ENCODE measurements around the gene HDAC7.

The HDAC7 gene

DNA sequence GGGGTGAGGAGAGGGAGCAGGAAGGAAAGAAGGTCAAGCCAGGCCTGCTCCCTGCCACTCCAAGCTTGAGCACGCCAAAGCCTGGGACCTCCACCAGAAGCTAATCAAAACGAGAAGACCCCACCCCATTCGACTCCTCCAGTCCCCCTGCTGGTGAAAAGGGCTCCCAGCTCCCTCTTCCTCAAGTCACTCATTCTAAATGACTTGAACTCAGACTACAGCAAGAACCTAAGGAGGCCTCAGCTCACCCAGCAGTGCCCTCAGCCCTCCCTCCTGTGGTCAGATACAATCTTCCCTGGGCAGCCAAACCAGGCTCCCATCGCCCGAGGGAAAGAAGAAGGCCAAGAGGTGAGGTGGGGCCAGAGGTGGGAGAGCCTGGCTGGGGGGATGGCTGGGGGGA, 17.4 kb downstream of the HDAC7 start:
- peaks cover 85% of the 10 kb centered on the region for H3K79me2 ChIP-seq (ENCODE audit: insufficient read depth, low read length)
- H3F3A ChIP-seq (ENCODE audit: low read depth) = no peaks in the 10 kb centered on the region
- no peak overlapping the region for H2AFZ ChIP-seq (ENCODE audit: low read length)
- H3K9me2 ChIP-seq (replicated peaks; ENCODE audit: low read depth, low read length) = no peaks in the 10 kb centered on the region
- peaks cover 31% of the 10 kb centered on the region for H3K4me1 ChIP-seq (ENCODE audit: insufficient read depth, low read length, poor library complexity, severe bottlenecking)
- H3K36me3 ChIP-seq (ENCODE audit: insufficient read depth, low read length) = peaks cover 51% of the 10 kb centered on the region; the same call in 1 of the 2 replicates
- H3K4me2 ChIP-seq (ENCODE audit: low read depth, low read length, poor library complexity, severe bottlenecking) = no peak overlapping the region
- no peaks in the 10 kb centered on the region for H3K9me3 ChIP-seq (ENCODE audit: insufficient read depth, low read depth, low read length)
- TF ChIP-seq, protein P1, sequence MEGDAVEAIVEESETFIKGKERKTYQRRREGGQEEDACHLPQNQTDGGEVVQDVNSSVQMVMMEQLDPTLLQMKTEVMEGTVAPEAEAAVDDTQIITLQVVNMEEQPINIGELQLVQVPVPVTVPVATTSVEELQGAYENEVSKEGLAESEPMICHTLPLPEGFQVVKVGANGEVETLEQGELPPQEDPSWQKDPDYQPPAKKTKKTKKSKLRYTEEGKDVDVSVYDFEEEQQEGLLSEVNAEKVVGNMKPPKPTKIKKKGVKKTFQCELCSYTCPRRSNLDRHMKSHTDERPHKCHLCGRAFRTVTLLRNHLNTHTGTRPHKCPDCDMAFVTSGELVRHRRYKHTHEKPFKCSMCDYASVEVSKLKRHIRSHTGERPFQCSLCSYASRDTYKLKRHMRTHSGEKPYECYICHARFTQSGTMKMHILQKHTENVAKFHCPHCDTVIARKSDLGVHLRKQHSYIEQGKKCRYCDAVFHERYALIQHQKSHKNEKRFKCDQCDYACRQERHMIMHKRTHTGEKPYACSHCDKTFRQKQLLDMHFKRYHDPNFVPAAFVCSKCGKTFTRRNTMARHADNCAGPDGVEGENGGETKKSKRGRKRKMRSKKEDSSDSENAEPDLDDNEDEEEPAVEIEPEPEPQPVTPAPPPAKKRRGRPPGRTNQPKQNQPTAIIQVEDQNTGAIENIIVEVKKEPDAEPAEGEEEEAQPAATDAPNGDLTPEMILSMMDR (conservative IDR thresholded peaks at IDR 0.05; ENCODE audit: low read length) = peak; percentile 57
- no peak for TF ChIP-seq EZH2phosphoT487 (IDR thresholded peaks at IDR 0.05; ENCODE audit: borderline replicate concordance)
- H4K20me1 ChIP-seq (ENCODE audit: insufficient read depth, low read length, poor library complexity, severe bottlenecking) = peaks cover 59% of the 10 kb centered on the region
- H3K4me3 ChIP-seq (ENCODE audit: low read length, poor library complexity, severe bottlenecking) = no peak overlapping the region
- H3K9ac ChIP-seq (ENCODE audit: low read depth, low read length, poor library complexity, severe bottlenecking) = peak overlapping the region; percentile 46
- H3K27me3 ChIP-seq (ENCODE audit: insufficient read depth, low read length, poor library complexity, severe bottlenecking) = no peaks in the 10 kb centered on the region

DNA sequence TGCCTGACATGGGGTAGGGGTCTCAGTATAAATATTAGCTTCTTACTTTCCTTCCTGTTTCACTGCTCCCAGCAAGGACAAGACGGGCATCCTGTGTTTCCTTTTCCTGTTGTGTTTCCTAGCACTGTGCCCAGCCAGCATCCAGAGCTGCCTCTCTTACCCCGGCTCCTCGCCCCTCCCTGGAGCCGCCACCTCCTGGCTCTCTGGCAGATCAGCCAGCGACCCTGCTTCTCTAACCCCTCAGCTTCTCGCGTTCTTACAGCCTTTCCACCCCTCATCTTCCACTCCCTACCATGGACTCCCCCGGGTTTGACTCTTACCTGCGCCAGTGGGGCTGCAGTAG, 17.8 kb downstream of the HDAC7 start:
- peaks cover 81% of the 10 kb centered on the region for H3K79me2 ChIP-seq (ENCODE audit: insufficient read depth, low read length)
- no peaks in the 10 kb centered on the region for H3K9me3 ChIP-seq (ENCODE audit: insufficient read depth, low read depth, low read length)
- peaks cover 27% of the 10 kb centered on the region for H3K4me1 ChIP-seq (ENCODE audit: insufficient read depth, low read length, poor library complexity, severe bottlenecking)
- H3K9me2 ChIP-seq (replicated peaks; ENCODE audit: low read depth, low read length) = no peaks in the 10 kb centered on the region
- H2AFZ ChIP-seq (ENCODE audit: low read length) = no peak overlapping the region
- H3F3A ChIP-seq (ENCODE audit: low read depth) = no peaks in the 10 kb centered on the region
- H3K9ac ChIP-seq (ENCODE audit: low read depth, low read length, poor library complexity, severe bottlenecking) = no peak overlapping the region
- peaks cover 56% of the 10 kb centered on the region for H4K20me1 ChIP-seq (ENCODE audit: insufficient read depth, low read length, poor library complexity, severe bottlenecking)
- H3K4me3 ChIP-seq (ENCODE audit: low read length, poor library complexity, severe bottlenecking) = no peak overlapping the region
- no peaks in the 10 kb centered on the region for H3K27me3 ChIP-seq (ENCODE audit: insufficient read depth, low read length, poor library complexity, severe bottlenecking)
- peaks cover 55% of the 10 kb centered on the region; the same call in 1 of the 2 replicates for H3K36me3 ChIP-seq (ENCODE audit: insufficient read depth, low read length)
- no peak for TF ChIP-seq EZH2phosphoT487 (IDR thresholded peaks at IDR 0.05; ENCODE audit: borderline replicate concordance)
- TF ChIP-seq, protein P1 (conservative IDR thresholded peaks at IDR 0.05; ENCODE audit: low read length) = no peak
- no peak overlapping the region for H3K4me2 ChIP-seq (ENCODE audit: low read depth, low read length, poor library complexity, severe bottlenecking)

DNA sequence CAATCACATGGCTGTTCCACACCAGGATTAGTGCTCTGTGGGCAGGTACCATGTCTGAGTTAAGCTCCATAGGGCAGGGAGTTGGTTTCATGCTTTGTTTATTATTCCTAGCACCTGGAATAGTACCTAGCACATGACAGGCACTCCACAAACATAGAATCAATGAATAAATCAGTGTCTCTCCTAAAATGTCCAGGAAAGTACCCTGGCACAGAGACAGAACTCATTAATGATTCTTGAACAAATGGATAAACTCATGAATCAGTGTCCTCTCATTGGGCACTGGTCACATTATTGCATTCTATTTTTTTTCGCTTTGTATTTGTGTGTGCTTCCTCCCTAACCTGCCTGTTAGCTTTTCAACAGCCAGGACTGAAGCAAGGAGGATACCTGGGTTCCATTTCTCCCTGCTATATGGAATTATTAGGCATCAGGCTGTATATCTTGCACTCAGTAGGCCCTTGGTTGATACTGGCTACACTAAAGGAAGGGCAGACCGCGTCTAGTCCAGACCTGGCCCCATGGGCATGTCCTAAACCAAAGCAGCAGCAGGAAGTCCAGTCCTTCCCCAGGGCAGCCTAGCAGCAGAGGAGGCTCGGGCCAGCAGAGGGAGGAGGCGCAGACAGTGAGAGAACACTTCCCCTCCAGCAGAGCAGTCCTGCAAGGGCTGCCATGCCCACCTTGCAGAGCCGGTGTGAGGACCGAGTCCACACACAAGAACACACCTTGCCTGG, 18.4 kb downstream of the HDAC7 start:
- Histone ChIP-seq H3K4me3 (ENCODE audit: low read length, poor library complexity, severe bottlenecking) (no peak overlapping the region), H3K9me2 (replicated peaks; ENCODE audit: low read depth, low read length) (no peaks in the 10 kb centered on the region), H3K27me3 (ENCODE audit: insufficient read depth, low read length, poor library complexity, severe bottlenecking) (no peaks in the 10 kb centered on the region), H4K20me1 (ENCODE audit: insufficient read depth, low read length, poor library complexity, severe bottlenecking) (peaks cover 54% of the 10 kb centered on the region), H3K9me3 (ENCODE audit: insufficient read depth, low read depth, low read length) (no peaks in the 10 kb centered on the region), H3K36me3 (ENCODE audit: insufficient read depth, low read length) (peaks cover 60% of the 10 kb centered on the region; the same call in 1 of the 2 replicates), H3K4me2 (ENCODE audit: low read depth, low read length, poor library complexity, severe bottlenecking) (no peak overlapping the region), H3K9ac (ENCODE audit: low read depth, low read length, poor library complexity, severe bottlenecking) (no peak overlapping the region), H2AFZ (ENCODE audit: low read length) (no peak overlapping the region), H3K4me1 (ENCODE audit: insufficient read depth, low read length, poor library complexity, severe bottlenecking) (peaks cover 22% of the 10 kb centered on the region), H3K79me2 (ENCODE audit: insufficient read depth, low read length) (peaks cover 75% of the 10 kb centered on the region), H3F3A (ENCODE audit: low read depth) (no peaks in the 10 kb centered on the region)
- TF ChIP-seq EZH2phosphoT487 (IDR thresholded peaks at IDR 0.05; ENCODE audit: borderline replicate concordance) = no peak
- TF ChIP-seq, protein P1 (conservative IDR thresholded peaks at IDR 0.05; ENCODE audit: low read length) = no peak
